HG03439 (cell line): ENCODE results near the gene CACNA1F.
A peak's percentile ranks its signal among the peaks of the same experiment; 100 is the strongest.

Experiments
- ATAC-seq: cut with Tn5 transposase; IDR thresholded peaks from one replicate; pipeline ENCODE4 v1.9.1; 2021; ENCODE audit warnings: mild to moderate bottlenecking, moderate library complexity; ENCODE audit not compliant: unreplicated experiment

Gene CACNA1F

GRCh38 chrX:49199906-49200771 lies 33.0 kb downstream of the CACNA1F start, which contains the start of gene SYP:
TSS of gene SYP (minus strand) at chrX:49200193. CDS start at chrX:49200186, 7 bp downstream.
- peak; percentile 86 for ATAC-seq

- ATAC-seq: no peak
These were observed 33.9 kb downstream of the CACNA1F start for GRCh38 chrX:49199315-49199595.

DNA sequence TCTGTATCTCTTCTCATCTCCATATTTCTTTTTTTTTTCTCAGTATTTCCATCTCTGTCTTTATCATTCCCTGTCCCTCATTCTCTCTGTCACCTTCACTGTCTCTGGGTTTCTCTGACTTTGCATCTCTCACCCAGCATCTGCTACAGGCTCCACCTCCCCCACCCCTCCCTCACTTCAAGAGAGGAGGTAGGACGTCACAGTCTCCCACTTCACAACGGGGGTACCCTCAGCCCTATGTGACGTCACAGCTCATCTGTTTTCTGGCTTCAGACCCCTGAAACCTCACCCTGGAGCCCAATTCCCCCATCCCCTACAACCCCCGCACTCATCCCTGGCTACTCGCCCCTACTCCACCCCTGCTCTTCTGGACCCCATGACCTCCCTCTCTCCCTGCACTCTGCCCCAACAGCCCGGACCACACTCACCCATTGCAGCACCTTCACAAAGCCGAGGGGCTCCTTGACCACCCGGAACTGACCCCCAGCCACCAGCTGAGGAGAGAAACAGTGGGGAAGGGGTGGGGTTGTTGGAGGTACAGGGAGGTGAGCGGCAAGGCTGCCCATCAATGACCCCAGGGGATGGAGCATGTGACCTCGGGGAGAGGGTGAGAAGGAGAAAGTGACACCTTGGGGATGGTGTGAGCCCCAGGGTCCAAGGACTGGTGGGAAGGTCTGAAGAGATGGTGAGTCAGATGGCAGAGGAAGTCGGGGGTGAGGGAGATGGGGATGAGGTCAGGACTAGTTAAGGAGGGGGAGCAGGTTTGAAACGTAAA lies 34.4 kb downstream of the CACNA1F start:
- no peak for ATAC-seq

DNA sequence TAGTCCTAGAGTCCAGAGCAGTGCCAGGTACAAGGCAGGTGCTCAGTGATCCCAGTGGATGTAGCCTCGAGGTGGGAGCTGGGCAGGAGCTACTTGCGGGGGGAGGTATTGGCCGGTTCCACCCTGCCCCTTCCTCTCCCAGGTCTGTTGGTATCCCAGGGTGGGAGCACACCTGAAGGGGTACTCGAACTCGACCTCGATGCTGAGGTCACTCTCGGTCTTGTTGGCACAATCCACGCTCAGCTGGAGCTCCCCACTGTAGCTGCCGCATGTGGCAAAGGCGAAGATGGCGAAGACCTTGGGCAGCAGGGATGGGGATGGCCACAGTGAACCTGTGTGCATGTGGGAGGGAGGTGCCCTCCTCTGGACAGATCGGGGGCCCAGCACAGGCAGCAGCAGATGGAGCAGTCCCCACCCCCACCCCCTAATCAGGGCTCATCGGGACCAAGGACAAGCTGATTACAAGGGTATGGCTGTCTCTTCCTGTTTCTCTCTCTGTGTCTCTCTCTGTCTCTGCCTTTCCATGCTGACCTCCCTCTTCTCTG lies 35.5 kb downstream of the CACNA1F start:
- ATAC-seq: no peak

- no peak for ATAC-seq
These were observed 39.6 kb downstream of the CACNA1F start for GRCh38 chrX:49193542-49193964.

GRCh38 chrX:49192722-49193328 lies 40.3 kb downstream of the CACNA1F start:
- no peak for ATAC-seq

GRCh38 chrX:49191574-49192011 lies 41.5 kb downstream of the CACNA1F start:
- no peak for ATAC-seq

GRCh38 chrX:49190821-49191573 lies 42.1 kb downstream of the CACNA1F start:
- peak; percentile 93 for ATAC-seq

DNA sequence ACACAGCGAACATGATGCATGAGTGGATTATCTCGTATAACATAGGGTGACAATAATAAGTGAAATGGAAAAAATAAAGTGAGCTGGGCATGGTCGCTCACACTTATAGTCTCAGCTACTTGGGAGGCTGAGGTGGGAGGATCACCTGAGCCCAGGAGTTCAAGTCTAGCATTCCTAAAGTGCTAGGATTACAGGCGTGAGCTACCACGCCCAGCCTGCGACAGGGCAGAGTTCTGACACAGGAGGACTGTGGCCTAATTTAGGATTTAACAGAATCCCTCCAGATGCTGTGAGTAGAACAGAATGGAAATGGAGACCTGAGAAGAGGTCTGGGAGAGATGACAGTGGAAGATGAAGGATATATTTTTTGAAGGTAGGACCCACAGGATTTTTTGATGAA lies 43.5 kb downstream of the CACNA1F start:
- ATAC-seq: no peak

DNA sequence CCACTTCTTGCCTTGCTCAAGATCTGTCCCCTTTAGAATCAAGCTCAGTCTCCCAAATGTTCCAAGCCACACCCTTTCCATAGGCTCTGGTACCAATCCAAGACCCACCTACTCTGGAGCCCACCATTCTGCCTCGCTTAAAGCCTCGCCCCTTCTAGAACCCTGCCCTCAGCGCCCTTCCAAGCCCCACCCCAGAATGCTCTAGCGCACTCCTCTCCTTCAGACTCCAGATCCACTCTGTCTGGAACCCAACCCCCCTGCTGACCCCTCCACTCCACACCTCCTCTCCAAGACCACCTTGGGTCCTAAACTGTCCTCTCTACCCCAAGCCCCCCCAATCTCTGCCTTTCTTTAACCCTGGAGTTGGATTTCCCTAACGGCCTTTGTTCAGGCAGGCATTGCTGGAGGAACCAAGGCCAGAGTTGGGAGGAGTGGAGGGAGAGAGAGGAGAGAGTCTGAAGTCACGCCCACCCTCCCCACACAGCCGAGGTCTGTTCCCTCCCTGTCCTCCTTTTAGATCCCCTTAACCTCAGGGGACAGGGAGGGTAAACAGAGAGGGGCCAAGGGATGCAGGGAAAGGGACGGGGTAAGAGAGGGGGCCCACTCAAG lies 44.6 kb downstream of the CACNA1F start:
- ATAC-seq: no peak

DNA sequence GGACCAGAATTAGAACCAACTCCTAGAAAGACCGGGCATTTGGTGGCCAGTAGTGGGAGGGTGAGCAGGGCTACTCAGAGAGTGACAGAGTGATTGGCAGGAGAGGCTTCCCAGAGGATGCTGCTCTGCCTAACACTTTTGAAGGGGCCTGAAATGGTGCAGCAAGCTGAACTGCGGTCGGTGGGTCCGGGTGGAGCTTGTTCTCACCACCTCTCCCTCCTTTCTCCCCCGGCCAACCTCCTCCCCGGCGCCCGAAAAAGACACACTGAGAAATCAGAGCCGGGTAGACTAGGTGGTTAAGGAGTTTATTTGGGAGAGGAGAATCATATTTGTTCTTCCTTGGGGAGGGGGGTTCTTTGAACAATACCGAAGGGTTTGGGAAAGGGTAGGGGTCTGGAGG lies 45.6 kb downstream of the CACNA1F start:
- no peak for ATAC-seq

DNA sequence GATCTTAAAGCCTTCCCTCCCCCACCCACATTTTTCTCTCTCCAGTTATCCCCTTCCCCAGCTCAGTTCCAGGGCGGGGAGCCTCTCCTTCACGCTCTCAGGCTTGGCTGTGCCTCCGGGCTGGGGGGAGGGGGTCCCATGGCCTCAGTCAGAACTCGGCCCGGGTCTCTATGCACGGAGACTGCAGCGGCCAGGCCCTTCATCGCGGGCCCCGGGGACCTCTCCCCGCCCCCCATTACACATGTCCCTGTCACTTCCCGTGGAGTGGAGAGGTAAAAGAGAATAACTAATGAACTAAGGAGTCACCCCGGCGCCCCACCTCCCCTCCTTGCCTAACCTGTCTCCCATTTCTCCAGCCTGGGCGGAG lies 46.1 kb downstream of the CACNA1F start:
- ATAC-seq: no peak

DNA sequence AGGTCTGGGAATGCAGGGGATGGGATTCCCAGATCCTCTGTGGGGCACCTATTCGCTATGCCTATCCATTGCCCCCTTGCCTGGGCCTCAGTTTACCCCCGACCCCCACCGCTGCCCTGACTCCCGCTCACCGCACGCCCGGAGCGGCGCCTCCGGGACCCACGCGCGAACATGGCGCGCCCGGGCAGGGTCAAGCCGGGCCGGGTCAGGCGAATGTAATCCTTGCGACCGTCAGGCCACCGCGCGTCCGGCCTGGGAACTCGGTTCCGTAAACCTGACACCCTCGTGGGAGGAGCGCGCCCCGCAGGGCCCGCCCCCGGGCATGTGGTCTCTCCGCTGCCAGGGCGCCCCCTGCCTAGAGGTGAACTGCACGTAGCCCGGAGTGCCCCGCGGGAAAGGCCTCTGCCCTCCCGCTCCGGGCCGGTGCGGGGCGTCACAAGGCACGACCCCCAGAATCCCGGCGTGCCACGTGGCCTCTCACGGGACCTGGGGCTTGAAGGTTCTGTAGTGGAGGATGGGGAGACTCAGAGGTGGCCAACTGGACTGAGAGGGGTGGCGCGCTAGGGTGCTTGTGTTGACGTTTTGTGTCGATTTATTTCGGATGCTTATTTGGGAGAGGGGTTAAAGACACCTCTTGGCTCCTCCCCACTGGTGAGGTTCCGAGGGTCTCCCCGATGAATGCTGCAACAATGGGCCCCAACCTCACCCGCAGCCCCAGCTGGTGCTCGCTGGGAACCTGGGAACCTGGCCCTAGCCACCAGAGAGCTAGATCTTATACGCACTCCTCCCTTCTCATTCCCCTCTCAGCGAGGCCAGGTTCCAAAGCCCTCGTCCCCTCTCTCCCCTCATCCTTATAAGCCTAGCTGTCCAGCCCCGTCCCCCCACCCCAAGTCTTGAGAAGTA lies 46.8 kb downstream of the CACNA1F start, which contains the start of gene PRICKLE3:
TSS of gene PRICKLE3 (minus strand) at position 249 of the 903 bp plus-strand sequence. CDS start at position 173, 76 bp downstream.
- no peak for ATAC-seq

DNA sequence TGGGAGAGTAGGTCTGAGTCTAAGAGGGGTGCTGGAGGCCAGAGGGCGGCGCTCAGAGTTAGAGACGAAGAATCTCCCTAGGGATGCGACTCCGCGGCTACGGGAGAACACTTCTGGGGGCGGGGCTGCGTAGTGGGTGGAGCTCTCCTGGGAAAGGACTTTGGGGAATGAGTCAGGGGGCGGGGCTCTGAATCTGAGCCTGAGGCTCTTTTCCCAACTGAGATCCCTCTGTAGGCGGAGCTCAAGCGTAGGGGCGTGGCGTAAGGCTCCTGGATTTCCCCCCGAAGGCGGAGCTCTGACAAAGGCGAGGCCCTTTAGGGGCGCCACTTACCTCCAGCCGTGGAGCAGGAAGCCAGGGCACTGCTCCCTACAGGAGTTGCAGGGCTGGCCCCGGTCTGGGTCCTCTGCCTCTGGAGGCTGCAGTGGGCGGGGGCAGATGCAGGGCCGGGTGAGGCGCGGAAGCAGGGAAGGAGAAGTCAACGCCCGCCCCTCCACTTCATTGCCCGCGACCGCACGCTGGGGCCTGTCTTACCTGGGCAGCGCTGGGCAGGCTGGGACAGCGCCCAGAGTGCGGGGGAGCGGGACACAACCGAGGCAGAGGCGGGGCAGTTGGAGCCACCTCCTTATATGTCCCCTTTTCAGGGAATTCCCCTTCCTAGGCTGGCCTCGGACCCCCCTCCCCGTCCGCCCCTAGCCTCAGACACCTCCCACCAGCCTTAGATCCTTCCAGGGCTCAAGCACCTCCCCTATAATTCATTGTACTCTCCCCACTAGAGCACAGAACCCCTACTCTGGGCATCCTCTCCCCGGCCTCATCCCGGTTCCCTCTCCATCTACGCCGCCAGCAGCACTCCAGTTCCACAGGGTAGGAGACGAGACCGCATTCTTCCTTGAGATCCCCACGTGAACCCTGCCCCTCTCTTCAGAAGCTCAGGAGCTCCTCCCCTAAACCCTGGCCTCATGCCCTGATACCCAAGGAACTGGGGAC lies 48.6 kb downstream of the CACNA1F start:
- no peak for ATAC-seq

- ATAC-seq: no peak
These were observed 49.3 kb downstream of the CACNA1F start for GRCh38 chrX:49183701-49184281.

DNA sequence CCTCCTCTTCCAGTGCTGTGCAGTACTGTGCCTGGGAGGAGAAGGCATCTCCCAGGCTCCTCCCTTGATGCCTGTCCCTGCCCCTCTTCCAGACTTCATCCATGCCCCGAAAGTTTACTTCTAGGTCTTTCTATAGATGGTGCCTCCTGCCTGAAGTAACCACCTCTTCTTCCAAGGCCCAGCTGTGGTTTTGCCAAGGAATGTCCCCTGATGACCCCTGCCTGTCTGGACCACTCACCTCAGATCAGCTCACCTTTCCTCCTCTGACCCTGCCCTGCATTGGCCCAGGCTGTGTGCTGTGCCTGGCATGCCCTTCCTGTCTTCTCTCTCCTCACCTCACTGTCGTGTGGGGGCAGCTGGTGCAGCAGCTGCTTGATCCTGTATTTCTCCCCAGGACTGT lies 53.8 kb downstream of the CACNA1F start:
- no peak for ATAC-seq

- ATAC-seq: no peak
These were observed 54.6 kb downstream of the CACNA1F start for GRCh38 chrX:49178537-49178936.
